IPS-NIHi11 (cell line): ENCODE results near the gene ANKRD12.

Experiments
- DNase-seq: peaks from one replicate; pipeline ENCODE4 v3.0.0; 2012; ENCODE audit warnings: mixed read lengths, low spot score

The ANKRD12 gene

DNA sequence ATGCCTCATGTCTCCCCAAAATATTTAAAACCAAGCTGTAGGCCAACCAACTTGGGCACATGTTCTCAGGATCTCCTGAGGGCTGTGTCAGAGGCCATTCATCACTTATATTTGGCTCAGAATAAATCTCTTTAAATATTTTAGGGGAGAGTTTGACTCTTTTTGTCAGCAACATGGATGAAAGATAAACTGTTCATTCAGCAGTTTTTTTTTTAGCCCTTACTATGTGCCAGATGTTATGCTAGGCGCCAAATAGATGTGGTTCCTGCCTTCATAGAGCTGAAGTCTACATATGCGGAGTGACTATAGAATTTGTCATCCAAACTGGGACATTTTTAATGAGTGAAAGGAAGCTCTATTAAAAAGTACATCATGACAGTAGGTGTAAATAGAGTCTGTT, 155.5 kb downstream of the ANKRD12 start:
- DNase-seq, result no peak

DNA sequence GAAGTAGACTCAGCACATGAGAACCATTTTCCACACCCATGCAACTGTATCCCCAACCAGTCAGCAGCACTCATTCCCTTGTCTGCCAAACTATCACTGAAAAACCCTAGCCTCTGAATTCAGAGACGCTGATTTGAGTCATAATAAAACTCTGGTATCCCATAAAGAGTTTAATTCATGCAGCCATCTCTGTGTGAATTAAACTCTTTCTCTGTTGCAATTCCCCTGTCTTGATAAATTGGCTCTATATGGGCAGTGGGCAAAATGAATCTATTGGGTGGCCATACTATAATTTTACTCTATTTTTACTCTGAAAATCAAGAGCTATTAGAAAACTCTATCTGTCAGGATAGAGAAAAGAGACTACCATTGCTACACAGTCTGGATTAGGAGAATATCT, 157.4 kb downstream of the ANKRD12 start:
- no peak for DNase-seq

DNA sequence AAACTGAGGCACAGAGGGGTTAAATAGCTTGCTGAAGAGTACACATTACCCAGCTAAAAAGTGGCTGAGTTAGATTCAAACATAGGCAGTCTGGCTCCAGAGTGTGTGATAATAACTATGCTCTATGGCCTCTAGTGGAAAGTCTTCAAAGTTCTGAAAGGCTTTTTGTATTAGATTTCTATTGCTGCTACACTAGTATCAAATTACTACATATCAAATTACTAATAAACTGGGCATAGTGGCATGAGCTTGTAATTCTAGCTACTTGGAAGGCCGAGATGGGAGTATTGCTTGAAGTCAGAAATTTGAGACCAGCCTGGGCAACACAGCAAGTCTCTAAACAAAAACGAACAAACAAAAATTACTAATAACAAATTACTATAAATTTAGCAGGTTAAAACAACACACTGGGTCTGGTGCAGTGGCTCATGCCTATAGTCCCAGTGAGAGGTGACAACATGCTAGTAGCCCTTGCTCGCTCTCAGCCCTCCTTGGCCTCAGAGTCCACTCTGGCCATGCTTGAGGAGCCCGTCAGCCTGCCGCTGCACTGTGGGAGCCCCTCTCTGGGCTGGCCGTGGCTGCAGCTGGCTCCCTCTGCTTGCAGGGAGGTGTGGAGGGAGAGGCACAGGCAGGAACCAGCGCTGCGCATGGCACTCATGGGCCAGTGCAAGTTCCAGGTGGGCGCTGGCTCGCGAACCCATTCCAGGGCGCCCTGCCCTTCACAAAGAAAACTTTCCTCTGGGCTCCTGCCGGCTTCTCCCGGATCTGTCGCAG, 159.8 kb downstream of the ANKRD12 start:
- DNase-seq, result no peak

DNA sequence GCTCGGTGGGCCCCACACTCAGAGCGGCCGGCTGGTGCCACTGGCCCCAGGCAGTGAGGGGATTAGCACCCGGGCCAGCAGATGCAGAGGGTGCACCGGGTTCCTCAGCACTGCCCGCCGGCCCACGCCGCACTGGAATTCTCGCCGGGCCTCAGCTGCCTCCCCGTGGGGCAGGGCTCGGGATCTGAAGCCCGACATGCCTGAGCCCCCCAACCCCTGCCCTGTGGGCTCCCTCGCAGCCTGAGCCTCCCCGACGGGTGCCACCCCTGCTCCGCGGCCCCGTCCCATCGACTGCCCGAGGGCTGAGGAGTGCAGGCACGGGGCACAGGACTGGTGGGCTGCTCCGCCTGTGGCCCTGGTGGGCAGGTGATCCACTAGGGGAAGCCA, 160.4 kb downstream of the ANKRD12 start:
- no peak for DNase-seq

DNA sequence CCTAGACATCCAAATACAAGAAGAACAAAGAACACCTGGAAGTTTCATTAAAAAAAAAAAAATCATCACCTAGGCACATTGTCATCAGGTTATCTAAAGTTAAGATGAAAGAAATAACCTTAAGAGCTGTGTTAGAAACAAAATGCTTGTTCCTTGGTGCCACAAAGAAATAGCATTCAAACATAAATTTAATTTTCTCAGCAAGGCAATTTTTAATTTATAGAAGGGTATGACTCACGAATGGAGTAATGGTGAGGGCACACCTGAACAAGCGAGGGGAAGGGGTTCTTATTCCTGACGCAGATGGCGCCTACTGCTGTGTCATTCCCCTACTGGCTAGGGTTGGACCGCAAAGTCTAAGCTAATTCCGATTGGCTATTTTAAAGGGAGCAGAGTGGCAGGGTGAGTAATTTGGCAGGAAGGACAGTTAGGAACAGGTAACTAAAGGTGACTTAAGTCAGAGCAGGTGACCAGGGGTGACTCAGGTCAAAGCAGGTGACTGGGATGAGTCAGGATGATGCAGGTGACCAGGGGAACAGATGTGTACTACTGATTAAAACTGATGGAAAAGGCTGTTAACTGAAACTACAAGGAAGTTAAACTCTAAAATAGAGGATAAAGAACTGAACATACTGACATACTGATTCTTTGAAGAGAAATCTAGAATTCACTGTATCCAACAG, 167.9 kb downstream of the ANKRD12 start:
- no peak for DNase-seq

DNA sequence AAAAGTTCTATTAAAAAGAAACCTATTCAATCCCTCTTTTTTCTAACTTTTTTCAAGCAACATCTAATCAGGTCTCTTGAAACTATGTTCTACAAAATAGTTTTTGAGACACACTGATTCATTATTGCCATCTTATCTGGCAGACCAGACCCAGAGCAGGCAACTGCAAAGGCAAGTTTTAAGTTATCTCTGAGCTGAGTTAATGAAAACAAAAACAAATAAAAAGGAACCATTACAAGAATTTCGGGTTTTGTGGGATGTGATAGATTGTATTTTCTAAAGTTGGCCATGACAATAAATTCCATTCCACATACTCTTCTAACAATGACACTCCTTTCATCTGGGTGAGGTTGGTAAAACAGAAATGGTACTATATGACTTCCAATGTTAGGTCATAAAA, 182.8 kb downstream of the ANKRD12 start:
- no peak for DNase-seq

DNA sequence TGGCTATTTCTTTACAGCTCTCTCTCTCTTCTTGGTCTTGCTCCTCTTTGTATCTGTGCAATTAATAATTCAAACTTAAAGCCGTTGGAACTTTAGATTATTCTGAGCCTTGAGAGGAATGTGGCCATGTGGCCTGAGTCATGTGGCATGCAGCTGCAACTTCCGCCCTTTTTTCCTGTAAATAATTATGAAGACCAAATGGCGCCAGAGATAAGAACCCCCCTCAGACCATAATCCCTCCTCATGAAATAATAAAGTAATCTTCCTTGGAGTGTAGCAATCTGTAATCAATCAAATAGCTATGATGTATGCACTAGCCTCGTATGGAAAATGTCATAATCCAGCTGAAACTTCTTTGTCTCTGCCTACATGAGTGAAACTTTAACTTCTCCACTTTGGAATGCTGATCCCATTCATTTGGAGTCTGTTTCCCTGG, 184.5 kb downstream of the ANKRD12 start:
- no peak for DNase-seq

DNA sequence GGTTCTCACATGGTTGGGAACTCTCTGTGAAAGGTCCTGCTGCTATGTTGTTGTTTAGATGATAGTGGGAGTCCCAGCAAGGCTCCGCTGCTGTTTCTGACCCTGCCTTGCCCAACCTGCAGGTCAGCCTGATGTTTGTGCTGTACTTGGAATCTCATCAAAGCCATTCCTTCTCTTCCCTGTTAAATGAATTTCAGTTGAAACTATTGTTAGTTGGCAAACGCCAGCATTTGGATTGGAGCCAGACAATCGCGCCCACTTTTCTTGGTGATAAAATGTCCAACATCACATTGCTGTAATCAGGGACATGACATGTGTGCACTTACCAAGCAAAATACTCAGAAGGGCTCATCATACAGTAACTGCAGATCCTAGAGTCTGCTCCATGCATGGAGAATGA, 185.2 kb downstream of the ANKRD12 start:
- DNase-seq, result no peak

DNA sequence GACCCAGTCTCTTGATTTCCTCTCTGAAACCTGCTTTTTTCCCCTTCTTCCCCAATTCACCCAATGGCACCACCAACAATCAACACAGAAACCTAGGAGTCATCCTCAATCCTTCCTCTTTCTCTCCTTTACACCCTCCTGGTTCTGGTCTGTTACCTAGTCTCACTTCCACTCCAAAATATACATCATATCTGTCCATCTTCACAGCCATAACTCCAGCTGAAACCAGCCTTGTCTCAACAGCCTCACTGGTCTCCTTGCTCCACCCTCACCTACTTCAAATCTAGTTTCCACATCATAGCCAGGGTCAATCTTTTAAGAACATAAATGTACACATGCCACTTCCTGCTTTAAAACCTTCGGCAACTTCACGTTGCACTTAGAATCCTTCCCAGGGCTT, 186.2 kb downstream of the ANKRD12 start:
- no peak for DNase-seq

DNA sequence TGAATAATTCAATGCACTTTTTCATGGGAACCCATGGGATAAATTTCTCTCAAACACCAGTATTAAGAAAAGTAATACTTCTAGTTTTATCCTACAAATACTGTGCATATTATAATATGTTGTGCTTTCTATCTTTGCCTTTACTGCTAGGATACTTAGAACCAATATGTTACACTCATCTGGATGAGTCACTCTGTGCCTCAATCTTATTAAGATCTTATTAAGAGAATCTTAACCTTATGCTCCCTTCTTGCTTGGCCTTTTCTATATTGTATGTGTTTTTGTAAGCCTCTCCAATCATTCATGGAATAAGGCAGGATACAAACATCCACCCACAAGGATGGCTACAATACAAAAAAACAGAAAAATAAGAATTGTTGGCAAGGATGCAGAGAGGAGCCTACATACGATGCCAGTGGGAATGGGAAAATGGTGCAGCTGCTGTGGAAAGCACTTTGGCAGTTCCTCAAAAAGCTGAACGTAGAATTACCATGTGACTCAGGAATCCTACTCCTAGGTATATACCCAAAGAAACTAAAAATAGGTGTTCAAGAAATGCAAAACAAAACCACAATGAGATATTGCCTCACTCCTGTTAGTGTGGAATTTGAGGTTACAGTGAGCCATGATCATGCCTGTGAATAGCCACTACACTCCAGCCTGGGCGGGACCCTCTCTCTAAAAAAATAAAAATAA, 187.3 kb downstream of the ANKRD12 start:
- no peak for DNase-seq

DNA sequence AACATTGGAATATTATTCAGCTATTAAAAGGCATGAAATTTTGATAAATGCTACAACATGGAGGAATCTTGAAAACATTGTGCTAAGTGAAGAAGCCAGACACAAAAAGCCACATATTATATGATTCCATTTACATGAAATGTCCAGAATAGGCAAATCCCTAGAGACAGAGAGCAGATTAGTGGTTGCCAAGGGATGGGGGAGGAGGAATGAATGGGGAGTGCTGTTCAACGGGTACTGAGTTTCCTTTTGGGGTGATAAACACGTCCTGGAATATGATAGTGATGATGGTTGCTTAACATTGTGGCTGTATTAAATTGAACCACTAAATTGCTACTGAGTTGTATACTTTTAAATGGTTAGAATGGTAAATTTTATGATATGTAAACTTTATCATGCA, 189.1 kb downstream of the ANKRD12 start:
- DNase-seq, result no peak

DNA sequence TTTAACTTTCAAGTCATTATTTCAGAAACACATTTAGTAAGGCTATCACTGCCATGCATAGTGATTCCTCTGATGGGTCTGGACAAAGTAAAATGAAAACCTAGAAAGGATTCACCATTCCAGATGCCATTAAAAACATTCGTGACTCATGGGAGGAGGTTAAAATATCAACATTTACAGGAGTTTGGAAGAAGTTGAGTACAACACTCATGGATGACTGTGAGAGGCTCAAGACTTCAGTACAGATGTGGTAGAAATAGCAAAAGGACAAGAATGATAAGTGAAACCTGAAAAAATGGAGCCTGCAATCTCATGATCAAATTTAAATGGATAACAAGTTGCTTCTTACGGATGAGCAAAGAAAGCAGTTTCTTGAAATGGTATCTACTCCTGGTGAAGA, 192.2 kb downstream of the ANKRD12 start:
- DNase-seq, result no peak

DNA sequence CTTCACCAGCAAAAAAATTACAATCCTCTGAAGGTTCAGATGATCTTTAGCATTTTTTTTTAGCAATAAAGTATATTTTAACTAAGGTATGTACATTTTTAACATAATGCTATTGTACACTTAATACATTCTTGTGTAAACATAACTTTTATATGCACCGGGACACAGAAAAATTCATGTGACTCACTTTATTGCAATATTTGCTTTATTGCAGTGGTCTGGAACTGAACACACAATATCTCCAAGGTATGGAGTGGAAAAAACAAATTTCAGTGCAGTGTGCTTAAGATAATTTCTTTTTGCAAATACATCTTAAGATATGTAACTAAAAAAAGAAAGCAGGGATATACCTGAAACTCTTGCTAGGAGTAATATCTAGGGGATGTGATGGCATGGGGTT, 192.9 kb downstream of the ANKRD12 start:
- no peak for DNase-seq

DNA sequence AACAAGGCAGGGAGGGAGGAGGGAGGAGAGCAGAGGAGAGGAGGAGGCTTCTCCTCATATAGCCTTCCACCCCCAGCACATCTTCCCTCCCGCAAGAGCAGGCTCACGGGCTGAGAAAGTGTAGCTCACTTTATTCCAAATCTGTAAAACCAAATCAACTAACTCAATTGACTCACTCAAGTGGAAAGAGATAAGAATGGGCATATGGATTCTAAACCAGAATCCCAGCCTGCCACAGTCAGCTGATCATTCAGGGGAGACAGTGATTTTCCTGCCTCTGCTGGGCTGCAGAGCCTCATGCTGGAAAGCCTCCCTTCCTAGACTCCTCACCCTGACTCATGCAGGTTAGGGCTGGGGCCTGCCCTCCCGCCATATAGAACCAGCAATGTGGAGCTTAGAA, 193.8 kb downstream of the ANKRD12 start:
- DNase-seq, result no peak

DNA sequence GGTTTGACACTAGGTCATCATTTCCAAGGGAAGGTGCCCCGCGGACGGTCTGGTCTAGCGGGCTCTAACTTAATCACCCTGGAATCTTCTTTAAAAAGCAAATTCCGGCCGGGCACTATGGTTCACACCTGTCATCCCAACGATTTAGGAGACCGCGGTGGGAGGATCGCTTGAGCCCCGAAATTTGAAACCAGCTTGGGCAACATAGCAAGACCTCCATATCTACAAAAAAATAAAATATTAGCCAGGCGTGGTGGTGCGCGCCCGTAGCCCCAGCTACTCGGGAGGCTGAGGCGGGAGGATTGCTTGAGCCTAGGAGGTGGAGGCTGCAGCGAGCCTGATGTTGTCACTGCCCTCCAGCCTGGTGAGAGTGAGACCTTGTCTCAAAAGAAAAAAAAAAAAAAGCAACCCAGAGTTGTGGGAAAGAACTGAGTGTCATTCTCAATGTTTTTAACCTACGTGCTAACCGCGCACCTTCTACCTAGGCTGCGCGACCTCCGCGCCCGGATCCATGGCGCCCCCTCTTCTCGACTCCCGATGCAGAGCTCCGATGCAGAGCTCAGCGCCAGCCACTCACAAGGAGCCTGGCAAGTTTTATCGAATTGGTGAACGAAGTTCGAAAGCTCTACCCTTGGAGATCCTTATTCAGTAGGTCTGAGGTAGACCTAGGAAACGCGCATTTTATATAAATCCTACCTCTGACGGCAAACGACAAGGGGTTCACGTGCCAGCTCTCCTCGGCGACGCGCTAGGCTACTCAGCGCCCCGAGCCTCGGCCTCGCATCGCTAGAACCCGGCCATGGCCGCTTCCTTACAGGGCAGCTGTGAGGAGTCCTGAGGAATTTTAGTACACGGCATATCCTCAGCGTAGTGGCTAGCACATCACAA, 197.1 kb downstream of the ANKRD12 start:
- peak; percentile 73 for DNase-seq

DNA sequence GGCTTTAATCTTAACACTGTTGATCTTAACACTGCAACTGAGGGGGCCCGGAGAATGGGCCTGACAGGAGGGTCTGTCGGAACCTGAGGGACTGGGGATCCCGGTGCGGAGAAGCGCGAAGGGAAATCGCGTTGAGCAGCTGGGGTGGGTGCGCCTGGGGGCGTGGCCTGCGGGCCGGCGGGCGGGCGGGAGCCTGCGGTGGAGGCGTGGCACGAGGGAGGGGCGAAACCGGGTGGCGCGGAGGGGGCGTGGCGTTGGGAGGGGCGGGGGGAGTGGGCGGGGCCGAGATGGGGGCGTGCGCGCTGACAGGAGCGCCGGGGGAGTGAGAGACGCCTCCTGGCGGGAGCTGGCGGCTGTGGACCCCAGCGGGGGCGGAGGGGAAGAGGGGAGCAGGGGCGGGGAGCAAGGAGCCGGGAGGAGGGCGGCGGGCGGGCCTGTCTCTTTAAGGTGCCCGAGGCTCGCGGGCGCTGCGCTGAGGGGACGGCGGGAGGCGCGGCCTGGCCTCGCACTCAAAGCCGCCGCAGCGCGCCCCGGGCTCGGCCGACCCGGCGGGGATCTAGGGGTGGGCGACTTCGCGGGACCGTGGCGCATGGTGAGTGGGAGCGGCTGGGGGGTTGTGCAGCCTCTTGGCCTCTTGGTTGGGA, 197.9 kb downstream of the ANKRD12 start, which contains the start of gene TWSG1:
Gene TWSG1, plus strand, starts transcription at position 445 of the 644 bp plus-strand sequence. CDS start 2,457 bp downstream, outside the sequence.
- DNase-seq, result peak; percentile 97

DNA sequence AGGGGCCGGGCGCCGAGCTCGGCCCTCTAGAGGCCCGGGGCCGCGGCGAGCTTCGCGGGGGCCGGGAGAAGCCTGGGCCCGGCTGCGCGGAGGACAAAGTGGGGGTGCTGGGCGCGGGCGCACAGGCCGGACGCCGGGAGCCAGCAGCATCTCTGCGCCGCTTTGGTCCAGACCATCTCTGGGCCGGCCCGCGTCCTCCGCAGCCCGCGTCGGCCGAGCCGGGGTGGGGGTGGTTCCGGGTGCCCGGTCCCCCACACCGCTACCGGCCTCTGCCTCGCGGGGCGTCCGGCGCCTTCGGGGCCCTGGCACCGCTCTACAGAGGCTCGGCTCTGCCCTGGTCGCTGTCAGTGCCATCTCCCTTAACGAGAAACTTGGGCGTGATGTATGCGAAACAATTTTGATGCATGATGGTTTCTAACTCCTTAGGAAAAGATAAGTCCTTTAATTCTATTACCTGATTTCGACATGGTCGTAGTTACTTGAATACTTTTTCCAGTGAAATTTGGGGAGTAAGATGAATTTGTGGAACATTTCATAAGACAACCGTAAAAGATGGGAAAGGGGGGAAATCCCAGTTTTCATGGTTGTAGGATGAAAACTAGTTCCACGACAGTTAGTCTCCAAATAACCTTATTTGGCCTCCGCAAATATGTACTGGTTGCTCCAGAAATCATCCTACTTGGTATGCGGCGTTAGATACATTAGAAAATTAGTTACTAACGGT, 198.6 kb downstream of the ANKRD12 start:
- DNase-seq, result peak; percentile 64
